BLaER1 treated with 17β-estradiol and CSF1 and Interleukin-3, amounts not matched to agents 10 nM and 100 nM (cell line): ENCODE results near the gene SEMA3D.

Source experiments
- H3K27ac ChIP-seq, 11 experiments: shearing (Covaris generic); formaldehyde crosslinking; 2 replicates each; pipeline ENCODE4 v1.8.1; 2022
- H3K27me3 ChIP-seq, 11 experiments: shearing (Covaris generic); formaldehyde crosslinking; 2 replicates each; pipeline ENCODE4 v1.8.1; 2022
- H3K36me3 ChIP-seq, 11 experiments: shearing (Covaris generic); formaldehyde crosslinking; 2 replicates each; pipeline ENCODE4 v1.8.1; 2022
- H3K4me1 ChIP-seq, 10 experiments: shearing (Covaris generic); formaldehyde crosslinking; 2 replicates each; pipeline ENCODE4 v1.8.1; 2022
- H3K4me2 ChIP-seq, 11 experiments: shearing (Covaris generic); formaldehyde crosslinking; 2 replicates each; pipeline ENCODE4 v1.8.1; 2022
- H3K4me3 ChIP-seq, 10 experiments: shearing (Covaris generic); formaldehyde crosslinking; 2 replicates each; pipeline ENCODE4 v1.8.1; 2022
- H3K9ac ChIP-seq, 11 experiments: shearing (Covaris generic); formaldehyde crosslinking; 2 replicates each; pipeline ENCODE4 v1.8.1; 2022
- H3K9me3 ChIP-seq, 11 experiments: shearing (Covaris generic); formaldehyde crosslinking; replicated peaks in 1 of 11; 2 replicates each; pipeline ENCODE4 v1.8.1; 2022
- H4K20me1 ChIP-seq, 11 experiments: shearing (Covaris generic); formaldehyde crosslinking; 2 replicates each; pipeline ENCODE4 v1.8.1; 2022
- Cebpa-rat ChIP-seq, 11 experiments: shearing (Covaris generic); IDR thresholded peaks; 2 replicates each; pipeline ENCODE4 v1.8.1; 2022

Gene SEMA3D

DNA sequence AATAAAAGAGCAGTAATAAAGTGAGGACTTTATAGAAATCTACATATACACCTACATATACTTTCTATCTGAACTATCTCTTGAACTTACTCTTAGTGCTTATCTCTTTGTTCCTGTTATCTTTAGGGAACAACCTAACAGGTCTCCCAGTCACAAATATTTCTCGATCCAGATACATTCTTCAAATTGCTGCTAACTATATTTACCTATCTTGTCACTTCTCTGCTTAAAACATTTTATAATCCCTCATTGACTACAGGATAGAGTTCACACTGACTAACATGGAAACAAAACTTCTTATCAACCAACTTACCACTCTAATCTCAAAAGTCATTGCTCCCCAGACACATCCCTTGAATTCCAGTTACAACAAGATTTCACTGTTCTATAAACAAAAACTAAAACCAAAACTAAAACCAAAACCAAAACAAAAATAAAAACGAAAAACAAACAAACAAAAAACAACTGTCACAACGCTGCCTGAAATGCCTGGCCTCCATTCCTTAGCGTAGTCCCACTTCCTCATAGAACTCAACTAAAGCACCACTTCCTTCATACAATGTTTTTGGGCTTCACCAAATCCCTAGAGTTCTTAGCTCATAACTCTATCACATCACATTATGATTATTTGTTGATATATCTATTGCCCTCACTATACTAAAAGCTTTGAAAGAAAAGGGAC is 134.7 kb downstream of the SEMA3D start:
- no peaks in the 10 kb centered on the region for H3K4me1 ChIP-seq
- no peaks in the 10 kb centered on the region for H3K27me3 ChIP-seq
- H3K27ac ChIP-seq = no peak overlapping the region
- H3K9me3 ChIP-seq = no peaks in the 10 kb centered on the region
- no peaks in the 10 kb centered on the region for H3K36me3 ChIP-seq
- H3K4me2 ChIP-seq = no peak overlapping the region
- TF ChIP-seq Cebpa-rat (IDR thresholded peaks at IDR 0.05) = no peak
- H3K9ac ChIP-seq = no peak overlapping the region
- H4K20me1 ChIP-seq = no peaks in the 10 kb centered on the region
- no peak overlapping the region for H3K4me3 ChIP-seq

DNA sequence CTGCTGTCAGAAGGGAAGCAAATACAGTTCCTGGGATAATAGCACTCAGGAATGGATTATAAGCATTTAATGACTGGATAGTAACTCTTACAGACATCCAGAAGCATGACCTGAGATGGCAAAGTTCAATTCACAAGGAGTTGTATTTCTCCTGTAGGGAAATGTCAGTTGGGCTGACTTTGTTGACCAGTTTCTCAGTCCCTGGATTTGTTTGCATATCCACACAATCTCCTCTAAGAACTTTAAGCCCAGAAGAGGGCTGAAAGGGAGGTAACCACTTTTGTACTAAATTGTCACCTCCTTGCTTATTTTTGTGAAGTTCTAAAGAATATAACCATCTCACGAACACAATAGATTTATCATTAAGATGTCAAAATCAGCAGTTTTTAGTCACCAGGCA is 140.3 kb downstream of the SEMA3D start:
- no peak overlapping the region for H3K4me3 ChIP-seq
- H4K20me1 ChIP-seq = no peaks in the 10 kb centered on the region
- no peak overlapping the region for H3K9ac ChIP-seq
- no peaks in the 10 kb centered on the region for H3K9me3 ChIP-seq
- H3K4me2 ChIP-seq = no peak overlapping the region
- no peak overlapping the region for H3K27ac ChIP-seq
- H3K36me3 ChIP-seq = no peaks in the 10 kb centered on the region
- no peaks in the 10 kb centered on the region for H3K27me3 ChIP-seq
- no peak for TF ChIP-seq Cebpa-rat (IDR thresholded peaks at IDR 0.05)
- H3K4me1 ChIP-seq = no peaks in the 10 kb centered on the region

DNA sequence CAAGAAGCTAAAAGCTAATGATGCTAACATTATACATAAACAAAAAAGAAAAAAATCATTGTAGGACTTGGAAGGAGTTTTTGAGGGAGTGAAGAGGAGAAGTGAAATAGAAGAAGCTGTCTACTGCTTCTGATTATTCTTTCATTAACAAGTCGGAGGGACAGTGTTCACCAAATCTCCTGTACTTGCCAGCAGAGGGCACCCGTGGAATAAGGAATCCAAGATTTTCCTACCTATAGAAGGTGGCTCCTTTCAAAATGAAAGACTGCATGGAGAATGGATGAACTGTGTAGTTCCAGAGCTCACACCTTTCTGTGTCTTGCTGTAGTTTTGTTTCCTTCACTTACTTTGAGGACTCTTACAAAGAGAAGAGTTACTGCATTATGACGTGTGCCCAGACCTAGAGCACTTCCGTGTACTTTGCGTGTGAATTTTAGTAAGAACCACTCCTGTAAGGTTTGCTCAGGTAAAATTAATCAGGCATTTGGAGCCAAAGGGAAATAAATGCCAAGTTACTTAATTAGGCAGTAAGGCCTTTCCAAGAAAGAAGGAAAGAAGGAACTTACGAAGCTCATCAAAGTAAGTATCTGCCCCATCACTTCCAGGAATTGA is 145.1 kb downstream of the SEMA3D start:
- TF ChIP-seq Cebpa-rat (IDR thresholded peaks at IDR 0.05) = no peak
- H4K20me1 ChIP-seq = no peaks in the 10 kb centered on the region
- no peak overlapping the region for H3K27ac ChIP-seq
- no peak overlapping the region for H3K4me2 ChIP-seq
- H3K4me3 ChIP-seq = no peak overlapping the region
- H3K4me1 ChIP-seq = peaks cover 0 to 6% (median 0%) of the 10 kb centered on the region in 10 experiments; a peak in 1 of 20 replicates
- no peaks in the 10 kb centered on the region for H3K36me3 ChIP-seq
- H3K9me3 ChIP-seq = no peaks in the 10 kb centered on the region
- no peak overlapping the region for H3K9ac ChIP-seq
- H3K27me3 ChIP-seq = no peaks in the 10 kb centered on the region

DNA sequence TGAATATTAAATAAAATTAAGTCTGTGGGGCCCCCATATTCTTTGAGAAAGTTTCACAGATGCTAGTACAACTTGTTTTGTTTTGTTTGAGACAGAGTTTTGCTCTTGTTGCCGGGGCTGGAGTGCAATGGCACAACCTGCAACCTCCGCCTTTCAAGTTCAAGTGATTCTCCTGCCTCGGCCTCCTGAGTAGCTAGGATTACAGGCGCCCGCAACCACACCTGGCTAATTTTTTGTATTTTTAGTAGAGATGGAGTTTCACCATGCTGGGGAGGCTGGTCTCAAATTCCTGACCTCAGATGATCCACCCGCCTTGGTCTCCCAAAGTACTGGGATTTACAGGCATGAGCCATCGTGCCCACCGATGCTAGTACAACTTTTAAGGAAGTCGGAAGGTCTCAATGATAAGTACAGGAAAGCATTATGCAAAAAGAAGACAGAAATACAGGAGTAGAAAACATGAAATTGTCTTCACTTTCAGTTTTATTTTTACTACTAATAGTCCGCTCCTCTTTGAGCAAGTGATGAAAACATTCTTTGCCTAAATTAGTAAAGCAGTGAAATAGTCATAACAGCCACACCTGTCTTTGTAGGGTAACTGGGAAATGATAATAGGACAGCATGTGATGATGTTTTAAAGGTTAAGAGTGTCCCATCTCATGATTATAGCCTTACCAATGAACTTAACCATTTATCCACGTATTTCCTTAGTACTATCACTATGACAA is 147.5 kb downstream of the SEMA3D start:
- H4K20me1 ChIP-seq = no peaks in the 10 kb centered on the region
- H3K36me3 ChIP-seq = no peaks in the 10 kb centered on the region
- H3K9me3 ChIP-seq = no peaks in the 10 kb centered on the region
- H3K4me1 ChIP-seq = peaks cover 0 to 6% (median 0%) of the 10 kb centered on the region in 10 experiments; a peak in 1 of 20 replicates
- H3K4me3 ChIP-seq = no peak overlapping the region
- no peaks in the 10 kb centered on the region for H3K27me3 ChIP-seq
- no peak for TF ChIP-seq Cebpa-rat (IDR thresholded peaks at IDR 0.05)
- H3K4me2 ChIP-seq = peak overlapping the region in 2 of 11 experiments; percentile 13 to 50; a peak in 2 of 22 replicates
- no peak overlapping the region for H3K27ac ChIP-seq
- no peak overlapping the region for H3K9ac ChIP-seq

DNA sequence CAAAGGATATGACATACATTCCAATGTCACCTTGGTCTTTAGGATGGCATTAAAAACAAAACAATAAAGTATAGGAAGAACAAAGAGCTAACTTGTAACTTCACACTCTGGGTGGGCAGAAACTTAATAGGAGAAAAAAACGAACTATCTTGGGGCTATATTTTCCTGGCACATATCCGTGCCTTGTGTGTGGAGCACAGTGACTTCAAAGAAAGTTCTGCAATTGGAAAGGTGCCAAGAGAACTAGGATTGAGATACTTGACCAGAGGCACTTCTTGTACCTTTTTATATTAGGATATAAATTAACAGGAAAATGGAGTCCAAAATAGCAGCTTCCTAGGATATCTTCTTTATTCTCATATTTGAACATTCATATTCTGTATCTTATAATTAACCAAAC is 148.4 kb downstream of the SEMA3D start:
- Histone ChIP-seq H3K27me3 (no peaks in the 10 kb centered on the region), H3K9me3 (no peaks in the 10 kb centered on the region), H3K4me1 (peaks cover 0 to 6% (median 0%) of the 10 kb centered on the region in 10 experiments; a peak in 1 of 20 replicates), H3K9ac (no peak overlapping the region), H3K4me2 (no peak overlapping the region), H4K20me1 (no peaks in the 10 kb centered on the region), H3K4me3 (no peak overlapping the region), H3K36me3 (no peaks in the 10 kb centered on the region), H3K27ac (no peak overlapping the region)
- no peak for TF ChIP-seq Cebpa-rat (IDR thresholded peaks at IDR 0.05)

DNA sequence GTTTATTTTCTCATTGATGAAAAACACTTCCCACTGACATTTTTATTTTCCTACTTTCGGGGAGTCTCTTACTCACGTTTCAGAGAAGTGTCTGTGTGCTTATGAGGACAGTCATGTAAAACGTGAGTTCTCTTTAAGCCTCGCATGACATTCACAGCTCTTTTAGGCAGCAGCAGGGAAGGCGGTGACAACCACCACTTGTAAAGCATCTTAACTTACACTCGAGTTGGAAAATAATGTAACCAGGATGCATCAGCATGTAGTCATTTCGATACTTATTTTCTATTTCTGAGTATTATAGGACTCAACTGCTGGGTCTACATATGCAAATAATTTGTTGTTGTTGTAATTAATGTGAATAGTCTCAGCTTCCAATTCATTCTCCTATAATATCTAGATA is 153.6 kb downstream of the SEMA3D start:
- Histone ChIP-seq H3K4me1 (no peaks in the 10 kb centered on the region), H3K4me3 (no peak overlapping the region), H3K27ac (no peak overlapping the region), H4K20me1 (no peaks in the 10 kb centered on the region), H3K9me3 (no peaks in the 10 kb centered on the region), H3K27me3 (no peaks in the 10 kb centered on the region), H3K9ac (no peak overlapping the region), H3K4me2 (no peak overlapping the region), H3K36me3 (no peaks in the 10 kb centered on the region)
- no peak for TF ChIP-seq Cebpa-rat (IDR thresholded peaks at IDR 0.05)

DNA sequence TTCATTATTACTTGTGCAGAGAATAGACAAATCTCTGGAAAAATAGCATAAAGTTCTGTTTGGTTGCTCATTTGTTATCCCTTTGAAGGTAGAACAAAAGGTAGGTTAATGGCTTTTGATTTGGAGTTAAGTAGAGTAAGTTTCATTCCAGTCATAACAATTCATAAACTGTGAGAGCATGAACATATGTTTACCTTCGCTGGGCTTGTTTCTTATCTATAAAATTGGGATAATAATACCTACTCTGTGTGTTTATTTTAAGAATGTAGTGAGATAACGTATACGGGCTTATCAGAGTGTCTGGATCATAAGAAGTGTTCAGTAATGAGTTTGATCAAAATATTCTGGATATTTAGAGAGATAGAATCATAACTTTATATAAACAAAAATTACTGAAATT is 155.4 kb downstream of the SEMA3D start:
- no peak overlapping the region for H3K27ac ChIP-seq
- no peak overlapping the region for H3K9ac ChIP-seq
- no peaks in the 10 kb centered on the region for H3K4me1 ChIP-seq
- no peak for TF ChIP-seq Cebpa-rat (IDR thresholded peaks at IDR 0.05)
- H3K4me3 ChIP-seq = no peak overlapping the region
- H3K27me3 ChIP-seq = no peaks in the 10 kb centered on the region
- no peaks in the 10 kb centered on the region for H3K36me3 ChIP-seq
- no peak overlapping the region for H3K4me2 ChIP-seq
- no peaks in the 10 kb centered on the region for H3K9me3 ChIP-seq
- no peaks in the 10 kb centered on the region for H4K20me1 ChIP-seq

DNA sequence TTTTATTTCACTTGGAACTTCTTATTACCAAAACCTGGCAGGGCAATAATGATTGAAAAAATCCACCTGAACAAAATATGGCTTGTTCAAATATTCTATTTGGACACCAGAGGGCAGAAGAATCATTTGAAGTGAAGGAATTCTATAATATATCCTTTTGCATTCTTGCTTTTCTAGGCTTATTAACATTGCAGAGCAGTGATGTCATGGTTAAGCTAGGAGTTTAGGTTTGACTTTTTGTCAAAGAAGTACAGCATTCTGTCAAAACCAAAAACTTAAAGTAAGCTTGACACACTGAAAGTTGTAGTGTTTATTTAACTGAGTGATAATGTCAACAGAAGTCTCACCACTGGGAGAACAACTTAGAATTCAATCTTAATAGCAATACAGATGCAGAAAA is 156.0 kb downstream of the SEMA3D start:
- Histone ChIP-seq H3K4me2 (no peak overlapping the region), H3K9me3 (no peaks in the 10 kb centered on the region), H3K4me1 (no peaks in the 10 kb centered on the region), H3K27ac (no peak overlapping the region), H3K9ac (no peak overlapping the region), H3K4me3 (no peak overlapping the region), H4K20me1 (no peaks in the 10 kb centered on the region), H3K36me3 (no peaks in the 10 kb centered on the region), H3K27me3 (no peaks in the 10 kb centered on the region)
- TF ChIP-seq Cebpa-rat (IDR thresholded peaks at IDR 0.05) = no peak

DNA sequence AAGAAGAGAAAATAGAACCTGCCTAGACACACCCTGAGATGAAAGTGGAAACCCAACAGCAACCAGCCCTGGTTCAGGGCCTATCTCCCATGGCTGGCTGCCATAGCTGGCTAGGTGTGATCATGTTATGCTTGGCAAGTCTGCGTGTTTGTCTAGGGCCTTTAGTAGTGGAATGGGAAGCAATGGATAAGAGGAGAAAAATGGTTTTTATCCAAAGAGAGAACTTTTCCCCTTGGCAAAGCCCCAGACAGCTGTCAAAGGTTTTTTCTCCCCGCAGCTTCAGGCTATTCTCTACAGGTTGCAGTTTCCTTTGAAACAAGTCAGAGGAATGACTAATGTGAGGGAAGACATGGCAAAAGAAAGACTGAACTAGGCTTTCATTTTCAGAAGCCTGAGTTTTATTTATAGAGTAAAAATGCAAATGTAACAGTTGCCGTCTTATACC is 161.5 kb downstream of the SEMA3D start:
- Histone ChIP-seq H3K27ac (no peak overlapping the region), H4K20me1 (no peaks in the 10 kb centered on the region), H3K4me1 (0 out of 20 replicates have a peak, but pooled peaks cover 0 to under 1% (median 0%) of the 10 kb centered on the region in 10 experiments), H3K4me2 (no peak overlapping the region), H3K4me3 (no peak overlapping the region), H3K9ac (no peak overlapping the region), H3K27me3 (no peaks in the 10 kb centered on the region), H3K36me3 (no peaks in the 10 kb centered on the region), H3K9me3 (no peaks in the 10 kb centered on the region)
- no peak for TF ChIP-seq Cebpa-rat (IDR thresholded peaks at IDR 0.05)
